Uterus (tissue), 4 donors: ENCODE measurements around the gene S100A4. TPM values are rescaled to one million over a fixed set of nuclear protein-coding genes. Genes with fewer than 3 reads are reported as not detected.

ENCODE experiments used
- DNase-seq, 2 donors: peaks; one replicate each; pipeline ENCODE4 v3.0.0-alpha.2; 2019 to 2020
- H3K27ac ChIP-seq, 2 donors: fragments of 200-600 bp; sonication (generic); 1 replicate in 1 of 2; 2 replicates in 1 of 2; pipeline ENCODE4 v1.5.1; 2016 to 2018
- H3K27me3 ChIP-seq, 2 donors: fragments of 200-600 bp; sonication (generic); one replicate each; pipeline ENCODE4 v1.5.1; 2018 to 2019; ENCODE audit warnings: control low read depth in 1 of 2
- H3K36me3 ChIP-seq, 2 donors: fragments of 200-600 bp; sonication (generic); one replicate each; pipeline ENCODE4 v1.5.1; 2019; ENCODE audit warnings: control low read depth in 1 of 2
- H3K4me1 ChIP-seq, 2 donors: fragments of 200-600 bp; sonication (generic); one replicate each; pipeline ENCODE4 v1.5.1; 2018 to 2019; ENCODE audit warnings: control low read depth in 1 of 2
- H3K4me3 ChIP-seq, 2 donors: fragments of 200-600 bp; sonication (generic); 1 replicate in 1 of 2; 2 replicates in 1 of 2; pipeline ENCODE4 v1.5.1; 2018 to 2019; ENCODE audit warnings: mild to moderate bottlenecking in 1 of 2
- H3K9me3 ChIP-seq, 2 donors: fragments of 200-600 bp; sonication (generic); one replicate each; pipeline ENCODE4 v1.5.1; 2019; ENCODE audit warnings: control low read depth in 1 of 2
- POLR2A ChIP-seq, 2 donors: fragments of 450-650 bp; IDR thresholded peaks; one replicate each; pipeline ENCODE4 v1.6.1; 2016; ENCODE audit warnings: antibody characterized with exemption in 2 of 2, mild to moderate bottlenecking in 1 of 2, moderate library complexity in 1 of 2
- intact Hi-C: fragments of 100-400 bp; cut with DNase I; formaldehyde crosslinking; loops from one replicate; pipeline ENCODE4 v1.15.1; 2023; ENCODE audit warnings: low total_unique reads
- total RNA-seq, 4 donors: library from RNA; depleted of rRNA in 3 of 4; stranded (reverse); fragments of >200 nt in 3 of 4; gene quantifications; one replicate each; pipeline versions ENCODE4 v1.1.0 to v1.2.4, GENCODE V29; 2014 to 2023
- TF ChIP-seq, protein P1 (sequence below), 4 experiments: fragments of 200-600 bp in 2 of 4; fragments of 450-650 bp in 2 of 4; sonication (generic) in 2 of 4; IDR thresholded peaks; one replicate each; pipeline ENCODE4 v1.5.1; 2016 to 2019; ENCODE audit warnings: antibody characterized with exemption in 4 of 4, mild to moderate bottlenecking in 2 of 4, moderate library complexity in 1 of 4
- donor health status: DM: yes; HTN: yes; CAD: no.

S100A4 gene
- total RNA-seq, 4 donors from 2014 or later, result 58.9 to 226 (median 155) TPM

DNA sequence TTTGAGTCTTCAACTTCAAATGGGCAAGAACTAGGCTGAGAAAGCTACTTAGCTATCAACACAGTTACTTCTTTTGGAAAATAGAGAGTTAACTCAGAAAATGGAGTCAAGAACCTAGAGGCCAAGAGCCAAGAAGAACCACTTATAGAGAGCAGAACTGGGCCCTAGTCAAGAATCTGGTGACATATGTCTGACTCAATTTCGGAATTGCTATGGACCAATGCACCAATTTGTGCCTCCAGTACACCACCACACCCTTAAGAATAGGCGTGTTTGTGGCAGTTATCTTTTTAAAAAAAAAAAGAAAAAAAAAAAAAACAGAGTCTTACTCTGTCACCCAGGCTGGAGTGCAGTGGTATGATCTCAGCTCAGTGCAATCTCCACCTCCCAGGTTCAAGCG lies 12.3 kb upstream of the S100A4 start:
- intact Hi-C loops, result no loop called here
- Histone ChIP-seq H3K27ac (no peak overlapping the region), H3K27me3 (no peaks in the 10 kb centered on the region), H3K4me1 (no peaks in the 10 kb centered on the region), H3K36me3 (no peaks in the 10 kb centered on the region), H3K4me3 (no peak overlapping the region), H3K9me3 (no peaks in the 10 kb centered on the region)
- no peak for DNase-seq
- no peak for TF ChIP-seq POLR2A (IDR thresholded peaks at IDR 0.05)
- TF ChIP-seq, protein P1, sequence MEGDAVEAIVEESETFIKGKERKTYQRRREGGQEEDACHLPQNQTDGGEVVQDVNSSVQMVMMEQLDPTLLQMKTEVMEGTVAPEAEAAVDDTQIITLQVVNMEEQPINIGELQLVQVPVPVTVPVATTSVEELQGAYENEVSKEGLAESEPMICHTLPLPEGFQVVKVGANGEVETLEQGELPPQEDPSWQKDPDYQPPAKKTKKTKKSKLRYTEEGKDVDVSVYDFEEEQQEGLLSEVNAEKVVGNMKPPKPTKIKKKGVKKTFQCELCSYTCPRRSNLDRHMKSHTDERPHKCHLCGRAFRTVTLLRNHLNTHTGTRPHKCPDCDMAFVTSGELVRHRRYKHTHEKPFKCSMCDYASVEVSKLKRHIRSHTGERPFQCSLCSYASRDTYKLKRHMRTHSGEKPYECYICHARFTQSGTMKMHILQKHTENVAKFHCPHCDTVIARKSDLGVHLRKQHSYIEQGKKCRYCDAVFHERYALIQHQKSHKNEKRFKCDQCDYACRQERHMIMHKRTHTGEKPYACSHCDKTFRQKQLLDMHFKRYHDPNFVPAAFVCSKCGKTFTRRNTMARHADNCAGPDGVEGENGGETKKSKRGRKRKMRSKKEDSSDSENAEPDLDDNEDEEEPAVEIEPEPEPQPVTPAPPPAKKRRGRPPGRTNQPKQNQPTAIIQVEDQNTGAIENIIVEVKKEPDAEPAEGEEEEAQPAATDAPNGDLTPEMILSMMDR (IDR thresholded peaks at IDR 0.05), result no peak

DNA sequence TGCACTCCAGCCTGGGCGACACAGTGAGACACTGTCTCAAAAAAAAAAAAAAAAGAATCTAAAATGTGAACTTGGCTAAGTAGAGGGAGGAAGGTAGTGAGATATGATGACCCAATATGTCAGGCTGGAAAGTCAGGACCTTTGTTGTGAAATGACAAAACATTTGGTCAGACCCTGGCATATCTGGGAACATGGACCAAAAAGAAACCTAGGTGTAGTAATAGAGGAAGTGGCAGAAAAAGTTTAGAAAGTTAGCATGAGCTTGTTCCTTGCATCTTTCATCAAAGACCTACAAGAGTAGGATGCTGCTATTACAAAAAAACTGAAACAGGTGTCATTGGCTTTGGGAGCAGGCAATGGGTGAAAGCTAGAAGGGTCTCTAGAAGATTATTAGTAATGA lies 10.7 kb upstream of the S100A4 start:
- no peaks in the 10 kb centered on the region for H3K36me3 ChIP-seq
- no peaks in the 10 kb centered on the region for H3K27me3 ChIP-seq
- no peak for DNase-seq
- no peaks in the 10 kb centered on the region for H3K9me3 ChIP-seq
- no peaks in the 10 kb centered on the region for H3K4me1 ChIP-seq
- no peak for TF ChIP-seq POLR2A (IDR thresholded peaks at IDR 0.05)
- TF ChIP-seq, protein P1 (IDR thresholded peaks at IDR 0.05), result no peak
- intact Hi-C loops, result no loop called here
- H3K4me3 ChIP-seq, result no peak overlapping the region
- no peak overlapping the region for H3K27ac ChIP-seq

- no peak for TF ChIP-seq POLR2A (IDR thresholded peaks at IDR 0.05)
- TF ChIP-seq, protein P1 (IDR thresholded peaks at IDR 0.05), result no peak
- intact Hi-C loops, result no loop called here
- H3K4me3 ChIP-seq, result no peak overlapping the region
- H3K27ac ChIP-seq, result peak overlapping the region; percentile 48 to 54
- no peaks in the 10 kb centered on the region for H3K36me3 ChIP-seq
- H3K9me3 ChIP-seq, result no peaks in the 10 kb centered on the region
- H3K4me1 ChIP-seq, result peaks cover 0 to 11% of the 10 kb centered on the region in 2 donors
- no peaks in the 10 kb centered on the region for H3K27me3 ChIP-seq
- no peak for DNase-seq
Measured at GRCh38 chr1:153553830-153554541, 8.4 kb upstream of the S100A4 start.

GRCh38 chr1:153553096-153553495 lies 7.5 kb upstream of the S100A4 start:
- Histone ChIP-seq H3K4me1 (peaks cover 0 to 18% of the 10 kb centered on the region in 2 donors), H3K27me3 (no peaks in the 10 kb centered on the region), H3K27ac (no peak overlapping the region), H3K9me3 (no peaks in the 10 kb centered on the region), H3K4me3 (no peak overlapping the region), H3K36me3 (no peaks in the 10 kb centered on the region)
- DNase-seq, result no peak
- intact Hi-C loops, result no loop called here
- TF ChIP-seq, protein P1 (IDR thresholded peaks at IDR 0.05), result no peak
- TF ChIP-seq POLR2A (IDR thresholded peaks at IDR 0.05), result no peak

GRCh38 chr1:153552335-153552734 lies 6.7 kb upstream of the S100A4 start:
- no peak for TF ChIP-seq POLR2A (IDR thresholded peaks at IDR 0.05)
- TF ChIP-seq, protein P1 (IDR thresholded peaks at IDR 0.05), result no peak
- peaks cover 0 to 18% of the 10 kb centered on the region in 2 donors for H3K4me1 ChIP-seq
- DNase-seq, result peak in 1 of 2 donors; percentile 12
- H3K36me3 ChIP-seq, result no peaks in the 10 kb centered on the region
- no peak overlapping the region for H3K27ac ChIP-seq
- H3K9me3 ChIP-seq, result no peaks in the 10 kb centered on the region
- intact Hi-C loops, result no loop called here
- H3K27me3 ChIP-seq, result no peaks in the 10 kb centered on the region
- H3K4me3 ChIP-seq, result no peak overlapping the region
